ENCODE results near the gene EEF2K.
"Not testable (repeated sequence)": the region's sequence is repeated elsewhere in the genome, so short reads cannot be mapped to it uniquely, and the experiment has no call there.

Gene EEF2K

GRCh38 chr16:22205577-22206012 is 483 bp upstream of the EEF2K start:
- DNase-seq = no peak
- in situ Hi-C loops (cut with MboI; ENCODE audit: low pct_unique_long_range_greater_than_20kb, low sequenced_read_pairs) = no loop called here

GRCh38 chr16:22206842-22207714 is 1.0 kb downstream of the EEF2K start:
- peak; percentile 89 for DNase-seq
- in situ Hi-C loops (cut with MboI; ENCODE audit: low pct_unique_long_range_greater_than_20kb, low sequenced_read_pairs) = no loop called here

- in situ Hi-C loops (cut with MboI; ENCODE audit: low pct_unique_long_range_greater_than_20kb, low sequenced_read_pairs) = no loop called here
These were observed 1.8 kb downstream of the EEF2K start for GRCh38 chr16:22207715-22208360.

GRCh38 chr16:22210285-22210684 is 4.2 kb downstream of the EEF2K start:
- DNase-seq = no peak
- in situ Hi-C loops (cut with MboI; ENCODE audit: low pct_unique_long_range_greater_than_20kb, low sequenced_read_pairs) = no loop called here

More at GRCh38 chr16:22207715-22208360, 1.8 kb downstream of the EEF2K start:
- no peak for DNase-seq

GRCh38 chr16:22210854-22211253 is 4.8 kb downstream of the EEF2K start:
- no peak for DNase-seq
- in situ Hi-C loops (cut with MboI; ENCODE audit: low pct_unique_long_range_greater_than_20kb, low sequenced_read_pairs) = no loop called here

- in situ Hi-C loops (cut with MboI; ENCODE audit: low pct_unique_long_range_greater_than_20kb, low sequenced_read_pairs) = no loop called here
- DNase-seq = no peak
These were observed 7.2 kb downstream of the EEF2K start for GRCh38 chr16:22213236-22213635.

GRCh38 chr16:22213801-22214200 is 7.7 kb downstream of the EEF2K start:
- in situ Hi-C loops (cut with MboI; ENCODE audit: low pct_unique_long_range_greater_than_20kb, low sequenced_read_pairs) = no loop called here
- DNase-seq = no peak

- DNase-seq = no peak
- in situ Hi-C loops (cut with MboI; ENCODE audit: low pct_unique_long_range_greater_than_20kb, low sequenced_read_pairs) = no loop called here
These were observed 8.3 kb downstream of the EEF2K start for GRCh38 chr16:22214402-22214801.

- in situ Hi-C loops (cut with MboI; ENCODE audit: low pct_unique_long_range_greater_than_20kb, low sequenced_read_pairs) = no loop called here
- no peak for DNase-seq
These were observed 8.8 kb downstream of the EEF2K start for GRCh38 chr16:22214889-22215288.

GRCh38 chr16:22216191-22216831 is 10.2 kb downstream of the EEF2K start:
- peak; percentile 85 for DNase-seq
- in situ Hi-C loops (cut with MboI; ENCODE audit: low pct_unique_long_range_greater_than_20kb, low sequenced_read_pairs) = no loop called here

GRCh38 chr16:22216832-22217225 is 10.8 kb downstream of the EEF2K start:
- in situ Hi-C loops (cut with MboI; ENCODE audit: low pct_unique_long_range_greater_than_20kb, low sequenced_read_pairs); DNase-seq: not testable (repeated sequence)

- in situ Hi-C loops (cut with MboI; ENCODE audit: low pct_unique_long_range_greater_than_20kb, low sequenced_read_pairs) = no loop called here
- DNase-seq = no peak
These were observed 12.0 kb downstream of the EEF2K start for GRCh38 chr16:22217890-22218730.

- in situ Hi-C loops (cut with MboI; ENCODE audit: low pct_unique_long_range_greater_than_20kb, low sequenced_read_pairs) = no loop called here
- no peak for DNase-seq
These were observed 13.5 kb downstream of the EEF2K start for GRCh38 chr16:22219389-22220068.

GRCh38 chr16:22220069-22220440 is 14.0 kb downstream of the EEF2K start:
- DNase-seq = no peak
- in situ Hi-C loops (cut with MboI; ENCODE audit: low pct_unique_long_range_greater_than_20kb, low sequenced_read_pairs) = no loop called here

- in situ Hi-C loops (cut with MboI; ENCODE audit: low pct_unique_long_range_greater_than_20kb, low sequenced_read_pairs) = no loop called here
- no peak for DNase-seq
These were observed 14.6 kb downstream of the EEF2K start for GRCh38 chr16:22220714-22221113.

- DNase-seq = no peak
- in situ Hi-C loops (cut with MboI; ENCODE audit: low pct_unique_long_range_greater_than_20kb, low sequenced_read_pairs) = no loop called here
These were observed 15.9 kb downstream of the EEF2K start for GRCh38 chr16:22222006-22222405.

- in situ Hi-C loops (cut with MboI; ENCODE audit: low pct_unique_long_range_greater_than_20kb, low sequenced_read_pairs) = no loop called here
- no peak for DNase-seq
These were observed 16.9 kb downstream of the EEF2K start for GRCh38 chr16:22222998-22223397.

- DNase-seq = no peak
- in situ Hi-C loops (cut with MboI; ENCODE audit: low pct_unique_long_range_greater_than_20kb, low sequenced_read_pairs) = no loop called here
These were observed 19.0 kb downstream of the EEF2K start for GRCh38 chr16:22225060-22225459.

- DNase-seq = no peak
- in situ Hi-C loops (cut with MboI; ENCODE audit: low pct_unique_long_range_greater_than_20kb, low sequenced_read_pairs) = no loop called here
These were observed 23.8 kb downstream of the EEF2K start for GRCh38 chr16:22229889-22230288.
